Tibial artery (tissue), 4 donors: Measurements from ENCODE around the gene MORN5.

ENCODE experiments used
- DNase-seq, 2 donors: peaks; one replicate each; pipeline ENCODE4 v3.0.0-alpha.2; 2019
- H3K27ac ChIP-seq, 2 donors: fragments of 200-600 bp; sonication (generic) in 1 of 2; 1 replicate in 1 of 2; 2 replicates in 1 of 2; pipeline ENCODE4 v1.5.1; 2018 to 2019; ENCODE audit warnings: mild to moderate bottlenecking in 1 of 2
- H3K27me3 ChIP-seq, 2 donors: fragments of 200-600 bp; sonication (generic) in 1 of 2; one replicate each; pipeline versions ENCODE4 v1.5.1 to v1.6.0; 2016 to 2019
- H3K36me3 ChIP-seq, 3 donors: fragments of 200-600 bp; sonication (generic) in 2 of 3; one replicate each; pipeline ENCODE4 v1.5.1; 2016 to 2019; ENCODE audit warnings: mild to moderate bottlenecking in 2 of 3
- H3K4me1 ChIP-seq, 4 donors: fragments of 200-600 bp; sonication (generic) in 2 of 4; 1 replicate in 3 of 4; 2 replicates in 1 of 4; pipeline ENCODE4 v1.5.1; 2016 to 2019
- H3K4me3 ChIP-seq, 2 donors: fragments of 200-600 bp; sonication (generic) in 1 of 2; 1 replicate in 1 of 2; 2 replicates in 1 of 2; pipeline ENCODE4 v1.5.1; 2018 to 2019; ENCODE audit warnings: mild to moderate bottlenecking in 2 of 2
- H3K9me3 ChIP-seq, 3 donors: fragments of 200-600 bp; sonication (generic) in 1 of 3; one replicate each; pipeline ENCODE4 v1.5.1; 2016 to 2019
- intact Hi-C: fragments of 100-400 bp; cut with DNase I; formaldehyde crosslinking; loops from one replicate; pipeline ENCODE4 v1.15.0; 2023; ENCODE audit warnings: low total_unique reads
- TF ChIP-seq, protein P1 (sequence below), 2 experiments: fragments of 200-600 bp in 1 of 2; fragments of 450-650 bp in 1 of 2; IDR thresholded peaks; one replicate each; pipeline ENCODE4 v1.5.1; 2017 to 2019; ENCODE audit warnings: antibody characterized with exemption in 2 of 2, mild to moderate bottlenecking in 1 of 2, moderate library complexity in 1 of 2

The MORN5 gene

DNA sequence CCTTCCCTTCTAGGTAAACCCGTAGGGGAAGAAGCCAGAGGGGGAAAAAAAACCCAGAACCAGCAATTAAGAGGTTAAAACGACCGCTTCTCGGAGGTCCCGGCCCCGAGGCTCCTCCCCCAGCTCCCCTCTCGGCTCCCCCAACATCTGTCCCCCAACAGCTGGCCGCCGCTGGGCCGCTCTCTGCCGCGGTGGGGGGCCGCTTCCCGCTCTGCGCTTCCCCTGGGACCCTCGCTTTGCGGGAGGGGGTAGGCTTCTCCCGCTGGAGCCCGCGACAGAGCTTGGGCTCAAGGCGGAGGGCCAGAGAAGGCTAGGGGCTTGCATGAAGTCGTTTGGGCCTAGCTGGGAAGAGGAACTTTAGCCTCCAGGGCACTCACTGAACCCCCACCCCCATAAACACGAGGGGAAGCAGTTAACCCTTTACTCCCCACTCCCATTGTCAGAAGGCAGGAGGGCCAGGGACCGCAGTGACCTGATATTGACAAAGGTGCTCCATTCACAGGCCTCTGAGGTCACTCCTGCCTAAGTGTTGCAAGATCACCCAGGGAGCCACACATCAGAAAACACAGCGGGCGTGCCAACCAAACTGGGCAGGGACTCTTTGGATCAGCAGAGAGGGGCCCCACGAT lies 61.6 kb downstream of the MORN5 start:
- Histone ChIP-seq H3K27me3 (peaks cover 0 to 96% of the 10 kb centered on the region in 2 donors), H3K36me3 (no peaks in the 10 kb centered on the region), H3K27ac (no peak overlapping the region), H3K4me3 (no peak overlapping the region), H3K9me3 (no peaks in the 10 kb centered on the region), H3K4me1 (peaks cover 0 to 49% (median 21%) of the 10 kb centered on the region in 4 donors)
- intact Hi-C loops = no loop called here
- no peak for DNase-seq
- TF ChIP-seq, protein P1, sequence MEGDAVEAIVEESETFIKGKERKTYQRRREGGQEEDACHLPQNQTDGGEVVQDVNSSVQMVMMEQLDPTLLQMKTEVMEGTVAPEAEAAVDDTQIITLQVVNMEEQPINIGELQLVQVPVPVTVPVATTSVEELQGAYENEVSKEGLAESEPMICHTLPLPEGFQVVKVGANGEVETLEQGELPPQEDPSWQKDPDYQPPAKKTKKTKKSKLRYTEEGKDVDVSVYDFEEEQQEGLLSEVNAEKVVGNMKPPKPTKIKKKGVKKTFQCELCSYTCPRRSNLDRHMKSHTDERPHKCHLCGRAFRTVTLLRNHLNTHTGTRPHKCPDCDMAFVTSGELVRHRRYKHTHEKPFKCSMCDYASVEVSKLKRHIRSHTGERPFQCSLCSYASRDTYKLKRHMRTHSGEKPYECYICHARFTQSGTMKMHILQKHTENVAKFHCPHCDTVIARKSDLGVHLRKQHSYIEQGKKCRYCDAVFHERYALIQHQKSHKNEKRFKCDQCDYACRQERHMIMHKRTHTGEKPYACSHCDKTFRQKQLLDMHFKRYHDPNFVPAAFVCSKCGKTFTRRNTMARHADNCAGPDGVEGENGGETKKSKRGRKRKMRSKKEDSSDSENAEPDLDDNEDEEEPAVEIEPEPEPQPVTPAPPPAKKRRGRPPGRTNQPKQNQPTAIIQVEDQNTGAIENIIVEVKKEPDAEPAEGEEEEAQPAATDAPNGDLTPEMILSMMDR (IDR thresholded peaks at IDR 0.05) = no peak

DNA sequence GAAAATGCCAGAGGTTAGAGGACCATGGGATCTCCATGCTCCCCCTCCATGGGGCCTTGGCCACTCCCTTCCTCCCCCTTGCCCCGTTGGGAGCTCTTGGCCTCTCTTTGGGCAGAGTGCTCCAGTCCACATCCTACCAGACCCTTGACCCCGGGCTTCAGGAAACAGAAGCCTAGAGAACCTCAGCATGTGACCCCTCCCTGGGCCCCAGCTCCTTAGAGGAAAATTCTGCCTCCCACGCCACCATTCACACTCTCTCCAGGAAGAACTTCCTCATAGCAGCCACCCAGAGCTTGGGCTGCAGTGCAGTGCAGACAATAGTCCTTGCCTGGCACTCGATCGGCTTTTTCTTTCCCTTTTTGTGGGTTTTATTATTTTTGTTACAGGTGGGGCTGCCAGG lies 63.1 kb downstream of the MORN5 start:
- intact Hi-C loops = no loop called here
- DNase-seq = no peak
- H3K4me1 ChIP-seq = peaks cover 0 to 60% (median 34%) of the 10 kb centered on the region in 4 donors
- TF ChIP-seq, protein P1 (IDR thresholded peaks at IDR 0.05) = no peak
- H3K27ac ChIP-seq = no peak overlapping the region
- no peaks in the 10 kb centered on the region for H3K36me3 ChIP-seq
- H3K27me3 ChIP-seq = peaks cover 0 to 98% of the 10 kb centered on the region in 2 donors
- no peaks in the 10 kb centered on the region for H3K9me3 ChIP-seq
- no peak overlapping the region for H3K4me3 ChIP-seq

DNA sequence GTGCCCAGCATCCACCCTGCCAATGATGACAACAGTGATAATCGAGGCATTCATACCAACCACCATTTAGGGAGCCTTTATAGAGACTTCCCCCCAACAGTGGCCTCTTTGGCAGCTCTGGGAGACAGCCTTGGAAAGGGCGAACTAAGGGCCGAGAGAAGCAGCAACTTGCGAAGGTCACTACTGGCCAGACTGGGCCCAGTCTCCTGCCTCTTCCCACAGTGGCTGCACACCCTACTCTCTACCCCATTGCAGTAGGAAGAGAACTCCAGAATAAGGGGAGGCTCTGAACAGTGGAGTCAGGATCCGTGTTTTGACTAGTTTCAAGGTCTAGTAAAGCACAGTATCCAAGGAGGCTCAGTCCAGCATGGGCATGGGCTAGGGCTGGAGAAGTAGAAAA lies 63.7 kb downstream of the MORN5 start:
- Histone ChIP-seq H3K27ac (no peak overlapping the region), H3K4me1 (peaks cover 0 to 60% (median 41%) of the 10 kb centered on the region in 4 donors), H3K36me3 (no peaks in the 10 kb centered on the region), H3K9me3 (no peaks in the 10 kb centered on the region), H3K27me3 (peaks cover 0 to 98% of the 10 kb centered on the region in 2 donors), H3K4me3 (no peak overlapping the region)
- TF ChIP-seq, protein P1 (IDR thresholded peaks at IDR 0.05) = no peak
- intact Hi-C loops = no loop called here
- DNase-seq = no peak

DNA sequence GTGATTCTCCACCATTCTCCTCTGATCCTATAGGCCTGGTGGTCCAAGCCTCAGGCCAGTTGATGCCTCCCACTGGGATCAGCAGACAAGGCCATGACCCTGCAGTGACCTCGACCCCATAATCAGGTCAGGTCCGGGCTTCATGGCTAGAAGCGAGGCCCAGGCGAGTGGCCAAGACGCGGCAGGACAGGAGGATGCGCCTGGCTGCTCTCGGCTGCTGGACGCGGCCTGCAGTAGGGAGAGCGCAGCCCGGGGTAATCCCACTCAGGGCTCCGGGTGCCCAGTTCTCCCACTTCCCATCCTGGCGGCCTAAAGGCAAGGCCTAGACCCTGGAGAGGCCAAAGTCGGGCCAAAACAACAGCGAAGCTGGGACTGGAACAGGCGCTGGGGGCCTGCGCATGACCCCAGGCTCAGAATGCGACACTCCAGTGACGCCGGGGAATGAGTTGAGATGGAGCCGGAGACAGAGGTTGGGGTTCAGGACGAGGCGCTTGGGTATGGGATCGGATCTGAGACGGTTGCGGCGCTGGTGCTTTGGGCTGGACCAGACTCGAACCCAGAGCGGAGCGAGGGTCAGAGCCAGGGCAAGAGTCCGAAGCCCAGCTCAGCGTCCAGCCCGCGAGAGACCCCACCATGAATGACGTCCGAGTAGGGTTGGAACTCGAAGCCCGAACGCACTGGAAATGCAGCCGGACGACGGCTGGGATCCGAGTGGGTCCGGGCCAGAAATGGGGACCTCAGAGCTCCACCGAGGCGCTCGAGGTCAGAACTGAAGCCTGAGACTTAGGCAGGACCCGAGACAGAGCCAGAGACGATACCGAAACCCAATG lies 65.8 kb downstream of the MORN5 start:
- H3K4me3 ChIP-seq = peak overlapping the region in 1 of 2 donors; percentile 19
- H3K9me3 ChIP-seq = no peaks in the 10 kb centered on the region
- H3K27me3 ChIP-seq = peaks cover 0 to 98% of the 10 kb centered on the region in 2 donors
- DNase-seq = no peak
- no peaks in the 10 kb centered on the region for H3K36me3 ChIP-seq
- peaks cover 0 to 48% (median 29%) of the 10 kb centered on the region in 4 donors for H3K4me1 ChIP-seq
- TF ChIP-seq, protein P1 (IDR thresholded peaks at IDR 0.05) = no peak
- no peak overlapping the region for H3K27ac ChIP-seq
- intact Hi-C loops = no loop called here

DNA sequence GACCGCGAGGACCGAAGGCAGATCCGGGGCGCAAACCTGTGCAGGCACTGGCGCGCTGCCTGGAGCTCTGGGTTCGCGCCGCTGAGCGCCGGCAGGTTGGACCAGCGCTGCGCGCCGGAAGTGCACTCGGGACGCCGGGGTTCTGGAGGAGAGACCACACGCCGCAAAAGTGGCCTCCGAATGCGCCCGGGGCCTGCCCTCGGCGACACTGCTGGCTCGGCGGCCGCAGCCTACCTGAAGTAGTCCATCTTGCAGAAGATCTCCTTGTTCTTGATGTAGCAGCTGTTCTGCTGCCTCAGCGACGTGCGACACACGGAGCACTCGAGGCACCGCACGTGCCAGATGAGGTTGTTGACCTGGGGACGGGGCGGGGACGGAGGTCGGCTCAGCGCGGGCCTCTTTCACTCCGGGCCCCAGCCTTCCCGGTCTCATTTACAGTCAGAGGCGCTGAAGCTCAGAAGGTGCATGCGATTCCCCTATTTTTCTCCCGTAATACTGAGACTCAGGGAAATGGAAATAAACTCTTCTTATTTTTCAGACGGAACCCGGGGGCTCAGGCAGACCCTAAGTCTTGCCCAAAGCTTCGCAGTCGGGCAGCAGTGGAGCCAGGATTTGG lies 66.5 kb downstream of the MORN5 start:
- Histone ChIP-seq H3K27ac (no peak overlapping the region), H3K27me3 (peaks cover 0 to 97% of the 10 kb centered on the region in 2 donors), H3K4me3 (peak overlapping the region in 1 of 2 donors; percentile 19), H3K9me3 (no peaks in the 10 kb centered on the region), H3K4me1 (peaks cover 0 to 42% (median 28%) of the 10 kb centered on the region in 4 donors), H3K36me3 (no peaks in the 10 kb centered on the region)
- DNase-seq = no peak
- intact Hi-C loops = no loop called here
- TF ChIP-seq, protein P1 (IDR thresholded peaks at IDR 0.05) = no peak
